ENCODE results near the gene POLR3GL. TPM values are rescaled to one million over a fixed set of nuclear protein-coding genes. Genes with fewer than 3 reads are reported as not detected.
"Not testable (repeated sequence)": the region's sequence is repeated elsewhere in the genome, so short reads cannot be mapped to it uniquely, and the experiment has no call there.

The POLR3GL gene
- polyA plus RNA-seq, 1 donor: 29.6 TPM

GRCh38 chr1:146020058-146021049, 55.9 kb downstream of the POLR3GL start:
- Histone ChIP-seq H3K27ac (ENCODE audit: low read length) (no peak overlapping the region), H3K9me3 (ENCODE audit: control insufficient read depth, low read depth, low read length) (peaks cover 3% of the 10 kb centered on the region), H3K4me3 (ENCODE audit: low read length) (no peak overlapping the region), H3K4me1 (ENCODE audit: control insufficient read depth, insufficient read depth, low read length) (peaks cover 5% of the 10 kb centered on the region), H3K36me3 (ENCODE audit: control insufficient read depth, insufficient read depth, low read length) (no peaks in the 10 kb centered on the region), H3K27me3 (ENCODE audit: control insufficient read depth, insufficient read depth, low read length) (peaks cover 44% of the 10 kb centered on the region)
- WGBS (ENCODE audit: insufficient coverage, low lambda C conversion rate): no CpG with 5 or more reads among the region's 4 CpGs
- DNase-seq: peak in 1 of 2 donors; percentile 64

GRCh38 chr1:146021050-146021445, 56.6 kb downstream of the POLR3GL start:
- no peak for DNase-seq
- no peak overlapping the region for H3K27ac ChIP-seq (ENCODE audit: low read length)
- peaks cover 3% of the 10 kb centered on the region for H3K9me3 ChIP-seq (ENCODE audit: control insufficient read depth, low read depth, low read length)
- H3K36me3 ChIP-seq (ENCODE audit: control insufficient read depth, insufficient read depth, low read length): no peaks in the 10 kb centered on the region
- whole genome bisulfite sequencing (ENCODE audit: insufficient coverage, low lambda C conversion rate): 75% methylated on average over 1 of the region's 1 CpG
- no peak overlapping the region for H3K4me3 ChIP-seq (ENCODE audit: low read length)
- peaks cover 46% of the 10 kb centered on the region for H3K27me3 ChIP-seq (ENCODE audit: control insufficient read depth, insufficient read depth, low read length)
- H3K4me1 ChIP-seq (ENCODE audit: control insufficient read depth, insufficient read depth, low read length): peaks cover 5% of the 10 kb centered on the region

DNA sequence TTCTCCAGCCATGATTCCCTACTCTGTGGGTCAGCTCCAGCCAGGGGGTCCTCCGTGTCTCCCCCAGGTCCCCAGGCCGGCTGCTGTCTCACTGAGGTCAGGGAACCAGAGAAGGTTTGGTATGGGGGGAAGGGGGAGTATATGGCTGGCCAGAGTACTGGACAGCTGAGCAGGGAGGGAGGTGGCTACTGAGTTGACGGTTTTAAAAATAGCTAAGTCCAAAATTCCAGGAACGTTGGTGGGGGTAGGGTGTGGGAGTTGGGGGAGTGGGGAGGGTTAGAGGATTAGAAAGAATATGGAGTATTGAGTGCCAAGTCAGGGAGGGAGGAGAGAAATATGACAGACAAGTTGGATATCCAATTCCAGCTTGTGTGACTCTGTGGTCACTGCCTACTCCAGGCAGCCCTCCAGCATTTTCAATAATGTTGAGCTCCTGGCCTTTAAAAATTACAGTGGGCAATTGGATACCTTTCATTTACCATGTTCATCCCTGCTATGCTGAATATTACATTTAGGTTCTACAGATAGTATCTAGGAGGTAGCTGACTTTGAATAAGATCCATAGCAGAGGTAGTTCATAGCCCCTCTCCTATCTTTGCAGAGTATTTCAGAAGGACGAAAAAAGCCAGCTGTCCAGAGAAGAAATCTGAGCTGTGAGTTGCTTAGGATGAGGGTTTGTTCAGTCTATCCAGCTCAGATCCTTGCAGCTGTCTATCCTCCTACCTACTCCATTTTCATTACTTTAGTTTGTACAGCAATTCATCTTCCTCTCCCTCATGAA, 57.3 kb downstream of the POLR3GL start, which contains the start of gene HJV:
Gene HJV (minus strand): TSS at position 114 of the 781 bp plus-strand sequence. CDS start 1,504 bp downstream, outside the sequence.
- Histone ChIP-seq H3K27me3 (ENCODE audit: control insufficient read depth, insufficient read depth, low read length) (peaks cover 41% of the 10 kb centered on the region), H3K4me3 (ENCODE audit: low read length) (no peak within 1 kb of the TSS), H3K36me3 (ENCODE audit: control insufficient read depth, insufficient read depth, low read length) (no peaks in the 10 kb centered on the region), H3K27ac (ENCODE audit: low read length) (no peak within 1 kb of the TSS), H3K4me1 (ENCODE audit: control insufficient read depth, insufficient read depth, low read length) (peaks cover 5% of the 10 kb centered on the region), H3K9me3 (ENCODE audit: control insufficient read depth, low read depth, low read length) (peaks cover 3% of the 10 kb centered on the region)
- no CpG with 5 or more reads among the region's 5 CpGs for WGBS (ENCODE audit: insufficient coverage, low lambda C conversion rate)
- DNase-seq: no peak

DNA sequence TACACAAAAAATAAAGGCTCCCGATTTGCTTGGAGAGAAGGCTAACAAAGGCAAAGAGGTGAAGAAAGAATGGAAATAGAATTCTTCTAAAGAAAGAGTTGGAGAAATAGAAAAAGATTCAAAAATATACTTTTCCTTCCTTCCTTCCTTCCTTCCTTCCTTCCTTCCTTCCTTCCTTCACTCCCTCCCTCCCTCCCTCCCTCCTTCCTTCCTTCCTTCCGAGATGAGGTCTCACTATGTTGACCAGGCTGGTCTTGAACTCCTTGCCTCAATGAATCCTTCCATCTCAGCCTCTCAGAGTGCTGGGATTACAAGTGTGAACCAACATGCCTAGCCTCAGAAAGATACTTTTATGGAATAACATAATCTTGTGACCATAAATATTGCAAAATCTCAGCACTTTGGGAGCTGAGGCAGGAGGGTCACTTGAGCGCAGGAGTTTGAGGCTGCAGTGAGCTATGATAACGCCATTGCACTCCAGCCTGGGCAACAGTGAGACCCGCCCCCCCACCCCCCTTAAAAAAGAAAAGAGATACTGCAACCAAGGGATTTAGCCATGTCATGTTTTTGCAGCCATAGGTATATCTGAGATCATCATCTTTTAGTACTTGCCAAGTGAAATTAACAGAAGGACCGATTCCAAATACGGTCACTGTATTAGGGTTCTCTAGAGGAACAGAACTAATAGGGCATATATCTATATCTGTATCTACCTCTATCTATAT, 58.1 kb downstream of the POLR3GL start:
- Histone ChIP-seq H3K36me3 (ENCODE audit: control insufficient read depth, insufficient read depth, low read length) (no peaks in the 10 kb centered on the region), H3K4me3 (ENCODE audit: low read length) (no peak overlapping the region), H3K4me1 (ENCODE audit: control insufficient read depth, insufficient read depth, low read length) (peaks cover 5% of the 10 kb centered on the region), H3K9me3 (ENCODE audit: control insufficient read depth, low read depth, low read length) (peaks cover 3% of the 10 kb centered on the region), H3K27me3 (ENCODE audit: control insufficient read depth, insufficient read depth, low read length) (peaks cover 41% of the 10 kb centered on the region), H3K27ac (ENCODE audit: low read length) (no peak overlapping the region)
- WGBS (ENCODE audit: insufficient coverage, low lambda C conversion rate): 88% methylated on average over 1 of the region's 7 CpGs
- DNase-seq: no peak

DNA sequence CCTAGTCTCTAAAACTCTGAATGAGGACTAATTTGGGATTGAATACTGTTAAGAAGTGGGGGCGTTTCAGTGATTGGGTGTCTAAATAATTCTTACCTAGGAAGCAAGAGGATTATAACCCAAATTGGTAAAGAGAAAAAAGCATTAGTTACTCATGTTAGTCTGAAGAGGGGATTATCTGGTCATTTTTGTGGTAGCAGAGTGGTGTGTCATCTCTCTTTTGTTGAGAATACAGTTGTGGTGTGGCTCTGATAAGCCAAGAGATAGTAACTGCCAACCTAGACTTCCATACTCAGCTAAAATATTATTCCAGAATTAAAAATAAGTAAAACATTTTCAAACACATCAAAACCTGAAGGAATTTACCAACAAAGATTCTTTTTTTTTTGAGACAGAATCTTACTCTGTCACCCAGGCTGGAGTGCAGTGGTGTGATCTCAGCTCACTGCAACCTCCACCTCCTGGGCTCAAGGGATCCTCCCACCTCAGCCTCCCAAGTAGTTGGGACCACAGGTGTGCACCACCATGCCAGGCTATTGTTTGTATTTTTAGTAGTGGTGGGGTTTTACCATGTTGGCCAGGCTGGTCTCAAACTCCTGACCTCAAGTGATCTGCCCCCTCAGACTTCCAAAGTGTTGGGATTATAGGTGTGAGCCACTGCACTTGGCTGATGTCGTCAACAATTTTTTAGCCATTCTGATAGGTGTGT, 61.5 kb downstream of the POLR3GL start:
- not testable (repeated sequence) for H3K27ac ChIP-seq (ENCODE audit: low read length); H3K4me3 ChIP-seq (ENCODE audit: low read length); H3K9me3 ChIP-seq (ENCODE audit: control insufficient read depth, low read depth, low read length); DNase-seq; H3K4me1 ChIP-seq (ENCODE audit: control insufficient read depth, insufficient read depth, low read length); H3K36me3 ChIP-seq (ENCODE audit: control insufficient read depth, insufficient read depth, low read length)
- WGBS (ENCODE audit: insufficient coverage, low lambda C conversion rate): 100% methylated on average over 1 of the region's 2 CpGs
- H3K27me3 ChIP-seq (ENCODE audit: control insufficient read depth, insufficient read depth, low read length): peaks cover 11% of the 10 kb centered on the region

DNA sequence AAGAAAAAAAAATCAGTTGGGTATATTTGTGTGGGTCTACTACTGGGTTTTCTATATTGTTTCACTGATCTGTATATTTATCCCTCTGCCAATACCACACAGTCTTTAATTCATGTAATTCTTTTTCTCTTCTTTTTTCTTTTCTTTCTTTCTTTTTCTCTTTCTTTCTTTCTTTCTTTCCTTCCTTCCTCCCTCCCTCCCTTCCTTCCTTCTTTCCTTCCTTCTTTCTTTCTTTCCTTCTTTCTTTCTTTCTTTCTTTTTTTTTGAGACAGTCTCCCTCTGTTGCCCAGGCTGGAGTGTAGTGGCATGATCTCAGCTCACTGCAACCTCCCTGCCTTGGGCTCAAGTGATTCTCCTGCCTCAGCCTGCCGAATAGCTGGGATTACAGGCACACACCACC, 62.2 kb downstream of the POLR3GL start:
- H3K4me3 ChIP-seq (ENCODE audit: low read length); H3K27me3 ChIP-seq (ENCODE audit: control insufficient read depth, insufficient read depth, low read length); H3K36me3 ChIP-seq (ENCODE audit: control insufficient read depth, insufficient read depth, low read length); H3K4me1 ChIP-seq (ENCODE audit: control insufficient read depth, insufficient read depth, low read length); H3K27ac ChIP-seq (ENCODE audit: low read length); DNase-seq; H3K9me3 ChIP-seq (ENCODE audit: control insufficient read depth, low read depth, low read length): not testable (repeated sequence)
- WGBS (ENCODE audit: insufficient coverage, low lambda C conversion rate): no CpG with 5 or more reads among the region's 1 CpG

Other genes starting within 250 kb of the POLR3GL start
- gene CD160, start 245.2 kb upstream of the POLR3GL start, polyA plus RNA-seq: 2.6 TPM
- gene RNF115, start 140.6 kb upstream of the POLR3GL start, polyA plus RNA-seq: 14.7 TPM
- 26.1 TPM for gene POLR3C, start 140.5 kb upstream of the POLR3GL start, polyA plus RNA-seq
- 5.1 TPM for gene NUDT17, start 119.1 kb upstream of the POLR3GL start, polyA plus RNA-seq
- gene PIAS3, start 105.6 kb upstream of the POLR3GL start, polyA plus RNA-seq: 25.6 TPM
- gene ANKRD35, start 78.8 kb upstream of the POLR3GL start, polyA plus RNA-seq: 0.93 TPM
- gene ITGA10, start 54.6 kb upstream of the POLR3GL start, polyA plus RNA-seq: 1.1 TPM
- gene PEX11B, start 46.0 kb upstream of the POLR3GL start, polyA plus RNA-seq: 33.6 TPM
- 122 TPM for gene RBM8A, start 37.2 kb upstream of the POLR3GL start, polyA plus RNA-seq
- 12.0 TPM for gene LIX1L, start 6.7 kb upstream of the POLR3GL start, polyA plus RNA-seq
- 0.79 TPM for gene ANKRD34A, start 115 bp upstream of the POLR3GL start, polyA plus RNA-seq
- gene TXNIP, start 31.9 kb downstream of the POLR3GL start, polyA plus RNA-seq: 607 TPM
- gene HJV, start 57.0 kb downstream of the POLR3GL start, polyA plus RNA-seq: 0.46 TPM
- 0.79 TPM for gene NBPF10, start 180.1 kb downstream of the POLR3GL start, polyA plus RNA-seq

All from large intestine (tissue), 3 donors.